CD4-positive, alpha-beta T cell treated with Interleukin-6 at 100 ng/mL for 8 hours (primary cell): ENCODE data around the gene ANKRD44.

Experiments
- DNase-seq: peaks from one replicate; pipeline ENCODE4 v3.0.0-alpha.2; 2020; ENCODE audit warnings: mixed read lengths, low spot score

Gene ANKRD44

GRCh38 chr2:197207598-197207997 lies 103.0 kb downstream of the ANKRD44 start:
- DNase-seq: no peak

GRCh38 chr2:197207106-197207505 lies 103.5 kb downstream of the ANKRD44 start:
- DNase-seq: no peak

- DNase-seq: peak; percentile 79
Measured at GRCh38 chr2:197205585-197206215, 104.9 kb downstream of the ANKRD44 start.

- DNase-seq: no peak
Measured at GRCh38 chr2:197204519-197205250, 105.9 kb downstream of the ANKRD44 start.

- no peak for DNase-seq
Measured at GRCh38 chr2:197201874-197202273, 108.7 kb downstream of the ANKRD44 start.

- no peak for DNase-seq
Measured at GRCh38 chr2:197200762-197201058, 109.9 kb downstream of the ANKRD44 start.

- DNase-seq: no peak
Measured at GRCh38 chr2:197200051-197200761, 110.4 kb downstream of the ANKRD44 start.

GRCh38 chr2:197198890-197199289 lies 111.7 kb downstream of the ANKRD44 start:
- DNase-seq: peak; percentile 95

GRCh38 chr2:197197895-197198311 lies 112.7 kb downstream of the ANKRD44 start:
- peak; percentile 26 for DNase-seq

- DNase-seq: peak; percentile 23
Measured at GRCh38 chr2:197196541-197197180, 113.9 kb downstream of the ANKRD44 start.

GRCh38 chr2:197195518-197195917 lies 115.1 kb downstream of the ANKRD44 start:
- no peak for DNase-seq

- DNase-seq: peak; percentile 48
Measured at GRCh38 chr2:197191940-197192322, 118.6 kb downstream of the ANKRD44 start.

GRCh38 chr2:197191177-197191939 lies 119.2 kb downstream of the ANKRD44 start:
- DNase-seq: peak; percentile 69

- no peak for DNase-seq
Measured at GRCh38 chr2:197190100-197190432, 120.5 kb downstream of the ANKRD44 start.

- no peak for DNase-seq
Measured at GRCh38 chr2:197189426-197190099, 121.0 kb downstream of the ANKRD44 start.

GRCh38 chr2:197185676-197186075 lies 124.9 kb downstream of the ANKRD44 start:
- DNase-seq: no peak

GRCh38 chr2:197184959-197185586 lies 125.5 kb downstream of the ANKRD44 start:
- no peak for DNase-seq

GRCh38 chr2:197183355-197183754 lies 127.2 kb downstream of the ANKRD44 start:
- DNase-seq: no peak

GRCh38 chr2:197182668-197183067 lies 127.9 kb downstream of the ANKRD44 start:
- DNase-seq: no peak

GRCh38 chr2:197181491-197181890 lies 129.1 kb downstream of the ANKRD44 start:
- DNase-seq: no peak
